HCT116 (cell line): Measurements from ENCODE around the gene KCTD19.

ENCODE experiments used
- ZFX ChIP-seq: fragments of 450-650 bp; IDR thresholded peaks from 2 replicates; pipeline ENCODE4 v1.6.1; 2017
- ZNF274 ChIP-seq: fragments of 200-500 bp; sonication (Bioruptor generic); IDR thresholded peaks from 2 replicates; pipeline ENCODE4 v1.6.1; 2014; ENCODE audit warnings: mild to moderate bottlenecking, low read depth, low read length, inconsistent platforms
- TF ChIP-seq, protein P1 (sequence below), 3 experiments: fragments of 200-600 bp in 1 of 3; sonication (generic) in 1 of 3; IDR thresholded peaks in 2 of 3; conservative IDR thresholded peaks in 1 of 3; 2 replicates each; pipeline ENCODE4 v1.5.1; 2012 to 2017; ENCODE audit warnings: low read depth in 2 of 3, low read length in 2 of 3, antibody characterized with exemption in 1 of 3, borderline replicate concordance in 1 of 3, control low read depth in 1 of 3, mild to moderate bottlenecking in 1 of 3, mixed read lengths in 1 of 3, mixed run types in 1 of 3, moderate library complexity in 1 of 3; ENCODE audit not compliant: insufficient read depth in 1 of 3
- TF ChIP-seq, protein P2 (sequence below): IDR thresholded peaks from 2 replicates; pipeline ENCODE4 v1.6.1; 2012
- TF ChIP-seq, protein P3 (sequence below): IDR thresholded peaks from 2 replicates; pipeline ENCODE4 v1.6.1; 2012; ENCODE audit warnings: low read depth

DNA sequence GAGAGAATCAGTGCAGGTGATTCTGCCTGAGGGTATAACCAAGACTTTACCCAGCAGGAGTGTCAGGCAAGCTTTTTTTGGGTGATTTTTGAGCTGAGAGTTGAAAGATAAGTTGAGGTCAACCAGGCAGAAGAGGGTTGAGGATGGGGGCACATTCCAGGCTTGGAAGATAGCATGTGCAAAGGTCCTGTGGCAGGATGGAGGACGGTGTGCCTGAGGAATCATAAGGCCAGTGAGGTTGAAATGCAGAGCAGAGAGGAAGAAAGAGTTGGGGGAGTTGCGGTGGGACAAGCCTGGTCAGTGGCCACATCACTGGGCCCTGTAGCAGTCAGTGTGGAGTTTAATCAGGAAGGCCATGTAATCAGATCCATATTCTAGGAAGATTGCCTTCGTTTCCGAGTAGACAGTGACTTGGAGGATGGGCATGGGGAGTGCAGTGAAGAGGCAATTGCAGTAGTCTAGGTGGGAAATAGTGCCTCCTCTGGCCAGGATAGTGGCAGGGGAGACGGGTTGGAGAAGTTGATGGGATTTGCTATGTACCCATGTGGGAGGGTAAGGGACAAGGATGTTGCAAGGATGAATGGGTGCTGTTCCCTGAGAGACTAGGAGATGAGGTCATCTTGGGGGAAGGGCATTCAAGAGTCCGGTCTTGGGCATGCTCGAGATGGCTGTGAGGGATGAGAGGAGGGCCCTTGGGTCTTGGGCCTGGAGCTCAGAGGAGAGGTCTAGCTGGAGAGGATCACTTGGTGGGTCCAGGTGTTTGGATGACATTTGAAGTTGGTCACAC lies 43.3 kb downstream of the KCTD19 start:
- TF ChIP-seq ZNF274 (no peak), ZFX (no peak)
- TF ChIP-seq, protein P1, sequence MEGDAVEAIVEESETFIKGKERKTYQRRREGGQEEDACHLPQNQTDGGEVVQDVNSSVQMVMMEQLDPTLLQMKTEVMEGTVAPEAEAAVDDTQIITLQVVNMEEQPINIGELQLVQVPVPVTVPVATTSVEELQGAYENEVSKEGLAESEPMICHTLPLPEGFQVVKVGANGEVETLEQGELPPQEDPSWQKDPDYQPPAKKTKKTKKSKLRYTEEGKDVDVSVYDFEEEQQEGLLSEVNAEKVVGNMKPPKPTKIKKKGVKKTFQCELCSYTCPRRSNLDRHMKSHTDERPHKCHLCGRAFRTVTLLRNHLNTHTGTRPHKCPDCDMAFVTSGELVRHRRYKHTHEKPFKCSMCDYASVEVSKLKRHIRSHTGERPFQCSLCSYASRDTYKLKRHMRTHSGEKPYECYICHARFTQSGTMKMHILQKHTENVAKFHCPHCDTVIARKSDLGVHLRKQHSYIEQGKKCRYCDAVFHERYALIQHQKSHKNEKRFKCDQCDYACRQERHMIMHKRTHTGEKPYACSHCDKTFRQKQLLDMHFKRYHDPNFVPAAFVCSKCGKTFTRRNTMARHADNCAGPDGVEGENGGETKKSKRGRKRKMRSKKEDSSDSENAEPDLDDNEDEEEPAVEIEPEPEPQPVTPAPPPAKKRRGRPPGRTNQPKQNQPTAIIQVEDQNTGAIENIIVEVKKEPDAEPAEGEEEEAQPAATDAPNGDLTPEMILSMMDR (IDR thresholded peaks at IDR 0.05 in 2 of 3, conservative IDR thresholded peaks at IDR 0.05 in 1 of 3; ENCODE audit: borderline replicate concordance in 1 of 3, insufficient read depth in 1 of 3, low read depth in 2 of 3, low read length in 2 of 3) = peak in 1 of 3 experiments; percentile 27; a peak in 1 of 6 replicates
- TF ChIP-seq, protein P2, sequence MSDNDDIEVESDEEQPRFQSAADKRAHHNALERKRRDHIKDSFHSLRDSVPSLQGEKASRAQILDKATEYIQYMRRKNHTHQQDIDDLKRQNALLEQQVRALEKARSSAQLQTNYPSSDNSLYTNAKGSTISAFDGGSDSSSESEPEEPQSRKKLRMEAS = no peak
- TF ChIP-seq, protein P3, sequence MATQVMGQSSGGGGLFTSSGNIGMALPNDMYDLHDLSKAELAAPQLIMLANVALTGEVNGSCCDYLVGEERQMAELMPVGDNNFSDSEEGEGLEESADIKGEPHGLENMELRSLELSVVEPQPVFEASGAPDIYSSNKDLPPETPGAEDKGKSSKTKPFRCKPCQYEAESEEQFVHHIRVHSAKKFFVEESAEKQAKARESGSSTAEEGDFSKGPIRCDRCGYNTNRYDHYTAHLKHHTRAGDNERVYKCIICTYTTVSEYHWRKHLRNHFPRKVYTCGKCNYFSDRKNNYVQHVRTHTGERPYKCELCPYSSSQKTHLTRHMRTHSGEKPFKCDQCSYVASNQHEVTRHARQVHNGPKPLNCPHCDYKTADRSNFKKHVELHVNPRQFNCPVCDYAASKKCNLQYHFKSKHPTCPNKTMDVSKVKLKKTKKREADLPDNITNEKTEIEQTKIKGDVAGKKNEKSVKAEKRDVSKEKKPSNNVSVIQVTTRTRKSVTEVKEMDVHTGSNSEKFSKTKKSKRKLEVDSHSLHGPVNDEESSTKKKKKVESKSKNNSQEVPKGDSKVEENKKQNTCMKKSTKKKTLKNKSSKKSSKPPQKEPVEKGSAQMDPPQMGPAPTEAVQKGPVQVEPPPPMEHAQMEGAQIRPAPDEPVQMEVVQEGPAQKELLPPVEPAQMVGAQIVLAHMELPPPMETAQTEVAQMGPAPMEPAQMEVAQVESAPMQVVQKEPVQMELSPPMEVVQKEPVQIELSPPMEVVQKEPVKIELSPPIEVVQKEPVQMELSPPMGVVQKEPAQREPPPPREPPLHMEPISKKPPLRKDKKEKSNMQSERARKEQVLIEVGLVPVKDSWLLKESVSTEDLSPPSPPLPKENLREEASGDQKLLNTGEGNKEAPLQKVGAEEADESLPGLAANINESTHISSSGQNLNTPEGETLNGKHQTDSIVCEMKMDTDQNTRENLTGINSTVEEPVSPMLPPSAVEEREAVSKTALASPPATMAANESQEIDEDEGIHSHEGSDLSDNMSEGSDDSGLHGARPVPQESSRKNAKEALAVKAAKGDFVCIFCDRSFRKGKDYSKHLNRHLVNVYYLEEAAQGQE = no peak
